H1 (cell line): Measurements from ENCODE around the gene DAB2IP. TPM values are rescaled to one million over a fixed set of nuclear protein-coding genes. Genes with fewer than 3 reads are reported as not detected.

Experiments used
- ATF3 ChIP-seq: IDR thresholded peaks from 2 replicates; pipeline ENCODE4 v1.6.1; 2011; ENCODE audit warnings: low read depth, mild to moderate bottlenecking, low read length; ENCODE audit not compliant: insufficient read depth
- EP300 ChIP-seq, 2 experiments: IDR thresholded peaks; 1 replicate in 1 of 2; 2 replicates in 1 of 2; pipeline ENCODE4 v1.6.1; 2011 to 2012; ENCODE audit warnings: low read depth in 2 of 2, low read length in 2 of 2, mild to moderate bottlenecking in 2 of 2, borderline replicate concordance in 1 of 2, inconsistent platforms in 1 of 2, moderate library complexity in 1 of 2
- polyA plus RNA-seq, 7 experiments: library from polyadenylated mRNA; depleted of rRNA in 3 of 7; stranded (reverse) in 5 of 7; unstranded in 2 of 7; fragments of >200 nt in 5 of 7; fragments of 200-250 nt in 2 of 7; gene quantifications; 1 replicate in 5 of 7; 2 replicates in 1 of 7; 4 replicates in 1 of 7; pipeline versions ENCODE4 v1.2.1 to v1.2.3, GENCODE V29; 2011 to 2013; ENCODE audit warnings: missing spikeins in 2 of 7, mixed read lengths in 2 of 7
- total RNA-seq: library from RNA; stranded (reverse); fragmentation: NEBNext Ultra II Directional; extraction: Animal tissue kit (Norgen Biotek cat#: 25700); gene quantifications from 2 replicates; pipeline ENCODE4 v1.2.1, GENCODE V29; 2021
- TF ChIP-seq, protein P1 (sequence below): IDR thresholded peaks from 2 replicates; pipeline ENCODE4 v1.6.1; 2012; ENCODE audit warnings: low read length, inconsistent platforms

Gene DAB2IP
- total and polyA plus RNA-seq, 2 of the 8 experiments (the other 6 are each of a cell fraction or from before 2014, with no cell fraction given): 19.7 to 39.5 TPM

GRCh38 chr9:121604242-121604641 lies 47.2 kb upstream of the DAB2IP start (continued):
- TF ChIP-seq, protein P1, sequence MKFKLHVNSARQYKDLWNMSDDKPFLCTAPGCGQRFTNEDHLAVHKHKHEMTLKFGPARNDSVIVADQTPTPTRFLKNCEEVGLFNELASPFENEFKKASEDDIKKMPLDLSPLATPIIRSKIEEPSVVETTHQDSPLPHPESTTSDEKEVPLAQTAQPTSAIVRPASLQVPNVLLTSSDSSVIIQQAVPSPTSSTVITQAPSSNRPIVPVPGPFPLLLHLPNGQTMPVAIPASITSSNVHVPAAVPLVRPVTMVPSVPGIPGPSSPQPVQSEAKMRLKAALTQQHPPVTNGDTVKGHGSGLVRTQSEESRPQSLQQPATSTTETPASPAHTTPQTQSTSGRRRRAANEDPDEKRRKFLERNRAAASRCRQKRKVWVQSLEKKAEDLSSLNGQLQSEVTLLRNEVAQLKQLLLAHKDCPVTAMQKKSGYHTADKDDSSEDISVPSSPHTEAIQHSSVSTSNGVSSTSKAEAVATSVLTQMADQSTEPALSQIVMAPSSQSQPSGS: no peak
- no peak for TF ChIP-seq ATF3
- no peak for TF ChIP-seq EP300 (IDR thresholded peaks at IDR 0.05; ENCODE audit: borderline replicate concordance in 1 of 2, low read depth in 2 of 2, low read length in 2 of 2)
- TF ChIP-seq, all 59 proteins: peak for 0
